GM19240 (cell line): ENCODE data around the gene SMAD7.
"Not testable (repeated sequence)": the region's sequence is repeated elsewhere in the genome, so short reads cannot be mapped to it uniquely, and the experiment has no call there.

Source experiments
- DNase-seq: peaks from one replicate; pipeline ENCODE4 v3.0.0; 2011; ENCODE audit warnings: low spot score; ENCODE audit not compliant: insufficient read length

The SMAD7 gene

GRCh38 chr18:48882379-48882778, 68.4 kb downstream of the SMAD7 start:
- no peak for DNase-seq

- DNase-seq = no peak
These were observed 69.8 kb downstream of the SMAD7 start for GRCh38 chr18:48880931-48881330.

- DNase-seq = no peak
These were observed 71.7 kb downstream of the SMAD7 start for GRCh38 chr18:48879008-48879431.

- DNase-seq = no peak
These were observed 72.3 kb downstream of the SMAD7 start for GRCh38 chr18:48878471-48878870.

GRCh38 chr18:48877941-48878340, 72.8 kb downstream of the SMAD7 start:
- DNase-seq = no peak

GRCh38 chr18:48876590-48876989, 74.2 kb downstream of the SMAD7 start:
- DNase-seq = no peak

- DNase-seq = no peak
These were observed 74.7 kb downstream of the SMAD7 start for GRCh38 chr18:48875942-48876511.

GRCh38 chr18:48875314-48875941, 75.3 kb downstream of the SMAD7 start:
- DNase-seq = no peak

GRCh38 chr18:48874701-48875162, 76.0 kb downstream of the SMAD7 start:
- no peak for DNase-seq

- DNase-seq = no peak
These were observed 76.5 kb downstream of the SMAD7 start for GRCh38 chr18:48874233-48874632.

GRCh38 chr18:48872234-48873145, 78.3 kb downstream of the SMAD7 start:
- no peak for DNase-seq

- DNase-seq = no peak
These were observed 79.2 kb downstream of the SMAD7 start for GRCh38 chr18:48871391-48872166.

GRCh38 chr18:48870926-48871325, 79.8 kb downstream of the SMAD7 start:
- not testable (repeated sequence) for DNase-seq
